ENCODE measurements around the gene ELMOD1. TPM values are rescaled to one million over a fixed set of nuclear protein-coding genes. Genes with fewer than 3 reads are reported as not detected.

Gene ELMOD1
- total RNA-seq, 2 experiments from 2014 or later = not detected

DNA sequence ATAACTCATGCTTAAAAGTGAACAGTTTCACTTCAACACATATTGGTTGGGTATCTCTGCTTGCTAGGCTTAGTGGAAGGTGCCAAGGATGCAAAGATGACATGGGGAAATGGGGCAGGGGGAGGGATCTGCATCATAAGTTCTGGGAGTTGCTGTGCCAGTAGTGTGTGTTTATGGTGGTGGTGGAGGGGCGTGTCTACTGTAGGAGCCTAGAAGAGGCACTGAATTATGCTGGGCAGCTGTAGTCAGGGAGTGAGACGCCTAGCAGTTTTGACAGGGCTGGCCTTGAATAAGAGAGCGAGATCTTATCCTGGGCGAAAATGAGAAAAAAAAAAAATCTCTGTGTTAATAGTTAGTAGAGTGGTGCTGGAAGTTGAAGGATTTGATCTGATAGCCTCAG, 3.0 kb downstream of the ELMOD1 start:
- H3K4me1 Mint-ChIP-seq (ENCODE audit: low read depth) = peaks cover 34% of the 10 kb centered on the region
- H3K27ac ChIP-seq (ENCODE audit: low read depth in 1 of 2, low read length in 2 of 2) = no peak overlapping the region
- peaks cover 25% of the 10 kb centered on the region for H3K4me1 ChIP-seq (ENCODE audit: insufficient read depth, low read length)
- POLR2A ChIA-PET = no interaction called here
- H3K9me3 Mint-ChIP-seq = no peaks in the 10 kb centered on the region
- H3K4me3 ChIP-seq (ENCODE audit: low read length) = no peak overlapping the region
- TF ChIP-seq, protein P1, sequence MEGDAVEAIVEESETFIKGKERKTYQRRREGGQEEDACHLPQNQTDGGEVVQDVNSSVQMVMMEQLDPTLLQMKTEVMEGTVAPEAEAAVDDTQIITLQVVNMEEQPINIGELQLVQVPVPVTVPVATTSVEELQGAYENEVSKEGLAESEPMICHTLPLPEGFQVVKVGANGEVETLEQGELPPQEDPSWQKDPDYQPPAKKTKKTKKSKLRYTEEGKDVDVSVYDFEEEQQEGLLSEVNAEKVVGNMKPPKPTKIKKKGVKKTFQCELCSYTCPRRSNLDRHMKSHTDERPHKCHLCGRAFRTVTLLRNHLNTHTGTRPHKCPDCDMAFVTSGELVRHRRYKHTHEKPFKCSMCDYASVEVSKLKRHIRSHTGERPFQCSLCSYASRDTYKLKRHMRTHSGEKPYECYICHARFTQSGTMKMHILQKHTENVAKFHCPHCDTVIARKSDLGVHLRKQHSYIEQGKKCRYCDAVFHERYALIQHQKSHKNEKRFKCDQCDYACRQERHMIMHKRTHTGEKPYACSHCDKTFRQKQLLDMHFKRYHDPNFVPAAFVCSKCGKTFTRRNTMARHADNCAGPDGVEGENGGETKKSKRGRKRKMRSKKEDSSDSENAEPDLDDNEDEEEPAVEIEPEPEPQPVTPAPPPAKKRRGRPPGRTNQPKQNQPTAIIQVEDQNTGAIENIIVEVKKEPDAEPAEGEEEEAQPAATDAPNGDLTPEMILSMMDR (IDR thresholded peaks at IDR 0.05) = no peak
- no peak for ATAC-seq (ENCODE audit: poor library complexity)
- H3K36me3 ChIP-seq (ENCODE audit: insufficient read depth, low read length) = no peaks in the 10 kb centered on the region
- peaks cover 4% of the 10 kb centered on the region for H3K36me3 Mint-ChIP-seq (ENCODE audit: low read depth)
- H3K9me3 ChIP-seq (ENCODE audit: control insufficient read depth in 1 of 2, insufficient read depth in 1 of 2, low read length in 2 of 2) = peaks cover 0 to 5% of the 10 kb centered on the region in 2 experiments
- peaks cover 35 to 74% of the 10 kb centered on the region in 2 experiments for H3K27me3 ChIP-seq (ENCODE audit: control insufficient read depth in 1 of 2, insufficient read depth in 2 of 2, low read length in 2 of 2)
- intact Hi-C loops (cut with DNase I, micrococcal nuclease) = no loop called here
- DNase-seq = peak in 1 of 14 experiments; percentile 9
- CTCF ChIA-PET = no interaction called here
- no peak overlapping the region for H3K4me3 Mint-ChIP-seq
- peaks cover 94% of the 10 kb centered on the region for H3K27me3 Mint-ChIP-seq
- H3K27ac Mint-ChIP-seq = no peak overlapping the region

DNA sequence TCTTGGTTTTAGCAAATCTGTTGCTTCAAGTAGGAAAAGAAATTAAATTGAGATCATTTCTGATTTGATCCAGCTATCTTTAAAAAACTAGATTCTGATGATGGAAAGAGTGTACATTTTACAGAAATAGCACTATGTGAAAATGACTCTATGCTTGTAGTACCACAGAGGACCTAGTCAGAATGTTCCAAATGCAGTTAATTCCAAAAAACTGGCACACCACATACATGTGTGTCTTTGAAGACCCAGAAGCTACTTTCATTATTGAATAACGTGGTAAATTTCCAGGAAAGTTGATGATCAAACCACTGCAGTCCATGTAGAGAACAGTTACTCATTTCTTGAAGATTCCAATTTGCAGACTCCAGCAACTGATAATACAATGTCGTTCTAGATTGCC, 3.8 kb downstream of the ELMOD1 start:
- Histone ChIP-seq H3K27ac (ENCODE audit: low read depth in 1 of 2, low read length in 2 of 2) (no peak overlapping the region), H3K4me3 (ENCODE audit: low read length) (no peak overlapping the region), H3K9me3 (ENCODE audit: control insufficient read depth in 1 of 2, insufficient read depth in 1 of 2, low read length in 2 of 2) (peaks cover 0 to 5% of the 10 kb centered on the region in 2 experiments), H3K36me3 (ENCODE audit: insufficient read depth, low read length) (no peaks in the 10 kb centered on the region), H3K27me3 (ENCODE audit: control insufficient read depth in 1 of 2, insufficient read depth in 2 of 2, low read length in 2 of 2) (peaks cover 33 to 66% of the 10 kb centered on the region in 2 experiments), H3K4me1 (ENCODE audit: insufficient read depth, low read length) (peaks cover 25% of the 10 kb centered on the region)
- ChIA-PET CTCF (no interaction called here), POLR2A (interaction anchor here (0.7 kb wide), 1 partner anchor 42 kb away, joined by 3 read pairs; no protein-coding TSS in a partner anchor)
- Mint-ChIP-seq H3K9me3 (no peaks in the 10 kb centered on the region), H3K4me1 (ENCODE audit: low read depth) (peaks cover 27% of the 10 kb centered on the region), H3K4me3 (no peak overlapping the region), H3K27ac (no peak overlapping the region), H3K36me3 (ENCODE audit: low read depth) (peaks cover 4% of the 10 kb centered on the region), H3K27me3 (peaks cover 89% of the 10 kb centered on the region)
- DNase-seq (no peak), ATAC-seq (ENCODE audit: poor library complexity) (no peak)
- intact Hi-C loops (cut with DNase I, micrococcal nuclease) = no loop called here
- TF ChIP-seq, protein P1 (IDR thresholded peaks at IDR 0.05) = no peak

GRCh38 chr11:107598225-107599139, 7.5 kb downstream of the ELMOD1 start:
- CTCF ChIA-PET = no interaction called here
- no peak overlapping the region for H3K4me3 Mint-ChIP-seq
- no peak overlapping the region for H3K27ac Mint-ChIP-seq

More at GRCh38 chr11:107598225-107599139, 7.5 kb downstream of the ELMOD1 start:
- intact Hi-C loops (cut with DNase I, micrococcal nuclease) = no loop called here
- no peaks in the 10 kb centered on the region for H3K4me1 Mint-ChIP-seq (ENCODE audit: low read depth)
- Histone ChIP-seq H3K36me3 (ENCODE audit: insufficient read depth, low read length) (no peaks in the 10 kb centered on the region), H3K27ac (ENCODE audit: low read depth in 1 of 2, low read length in 2 of 2) (no peak overlapping the region), H3K27me3 (ENCODE audit: control insufficient read depth in 1 of 2, insufficient read depth in 2 of 2, low read length in 2 of 2) (peaks cover 11 to 45% of the 10 kb centered on the region in 2 experiments), H3K4me3 (ENCODE audit: low read length) (no peak overlapping the region), H3K9me3 (ENCODE audit: control insufficient read depth in 1 of 2, insufficient read depth in 1 of 2, low read length in 2 of 2) (no peaks in the 10 kb centered on the region), H3K4me1 (ENCODE audit: insufficient read depth, low read length) (no peaks in the 10 kb centered on the region)
- TF ChIP-seq, protein P1 (IDR thresholded peaks at IDR 0.05) = no peak
- no peaks in the 10 kb centered on the region for H3K36me3 Mint-ChIP-seq (ENCODE audit: low read depth)
- ATAC-seq (ENCODE audit: poor library complexity) = no peak
- H3K9me3 Mint-ChIP-seq = no peaks in the 10 kb centered on the region
- no peak for DNase-seq
- peaks cover 84% of the 10 kb centered on the region for H3K27me3 Mint-ChIP-seq
- POLR2A ChIA-PET = no interaction called here

All from CD4-positive, alpha-beta T cell (primary cell).